Stomach smooth muscle (tissue), 2 donors: ENCODE data around the gene PAQR5.

ENCODE experiments used
- H3K27ac ChIP-seq: one replicate; pipeline ENCODE4 v1.7.0; 2013; ENCODE audit warnings: mild to moderate bottlenecking, low read length, inconsistent platforms
- H3K27me3 ChIP-seq, 2 donors: one replicate each; pipeline ENCODE4 v1.7.0; 2013; ENCODE audit warnings: low read length in 2 of 2; ENCODE audit not compliant: insufficient read depth in 2 of 2, control insufficient read depth in 1 of 2
- H3K36me3 ChIP-seq, 2 donors: one replicate each; pipeline ENCODE4 v1.7.0; 2013; ENCODE audit warnings: low read length in 2 of 2; ENCODE audit not compliant: control insufficient read depth in 2 of 2, insufficient read depth in 2 of 2
- H3K4me1 ChIP-seq: one replicate; pipeline ENCODE4 v1.7.0; 2013; ENCODE audit warnings: low read length; ENCODE audit not compliant: control insufficient read depth, insufficient read depth
- H3K4me3 ChIP-seq, 2 donors: one replicate each; pipeline ENCODE4 v1.7.0; 2013; ENCODE audit warnings: low read length in 2 of 2
- H3K9ac ChIP-seq, 2 donors: one replicate each; pipeline ENCODE4 v1.7.0; 2013; ENCODE audit warnings: low read length in 2 of 2, mild to moderate bottlenecking in 1 of 2
- H3K9me3 ChIP-seq, 2 donors: one replicate each; pipeline ENCODE4 v1.7.0; 2013; ENCODE audit warnings: low read length in 2 of 2; ENCODE audit not compliant: control insufficient read depth in 2 of 2
- donor health status: healthy.
- donor health status: Pancreatic carcinoma.

Gene PAQR5

DNA sequence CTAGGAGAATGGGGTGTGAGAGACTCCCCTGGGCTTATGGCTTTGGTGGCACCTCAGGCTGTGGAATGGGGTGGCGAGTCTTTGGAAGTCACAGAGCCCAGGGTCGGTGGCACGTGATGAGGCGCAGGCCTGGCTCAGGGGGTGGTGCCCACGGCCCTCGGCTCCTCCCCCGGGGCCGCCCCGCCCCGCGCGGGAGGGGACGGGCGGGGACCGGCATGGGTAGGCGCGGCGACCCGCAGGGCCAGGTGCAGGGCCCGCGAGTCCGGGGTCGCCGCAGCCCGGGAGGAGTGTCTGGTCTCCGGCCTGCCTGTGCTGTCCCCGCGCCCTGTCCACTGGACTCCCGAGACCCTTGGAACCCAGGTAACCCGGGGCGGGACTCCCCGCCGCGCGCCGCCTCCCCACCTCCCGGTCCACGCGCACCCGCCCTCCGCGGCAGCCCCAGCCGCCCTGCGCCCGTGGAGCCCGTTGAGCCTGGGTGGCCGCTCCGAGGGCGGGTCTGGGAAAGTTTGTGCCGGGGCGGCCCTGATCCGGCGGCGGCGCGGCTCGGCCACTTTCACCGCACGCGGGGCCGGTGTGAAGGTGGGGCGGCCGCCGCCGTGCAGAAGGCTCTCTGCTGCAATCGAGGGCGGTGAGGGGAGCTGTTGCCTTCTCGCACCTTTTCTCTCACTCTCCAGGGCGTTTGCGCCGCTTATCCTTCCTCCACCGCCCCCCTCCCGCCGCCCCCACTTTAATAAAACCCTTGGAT is at the start of gene PAQR5:
TSS of gene PAQR5 (plus strand) at position 216 of the 745 bp plus-strand sequence. CDS start 61,169 bp downstream, outside the sequence.
- H3K27ac ChIP-seq = no peak within 1 kb of the TSS

DNA sequence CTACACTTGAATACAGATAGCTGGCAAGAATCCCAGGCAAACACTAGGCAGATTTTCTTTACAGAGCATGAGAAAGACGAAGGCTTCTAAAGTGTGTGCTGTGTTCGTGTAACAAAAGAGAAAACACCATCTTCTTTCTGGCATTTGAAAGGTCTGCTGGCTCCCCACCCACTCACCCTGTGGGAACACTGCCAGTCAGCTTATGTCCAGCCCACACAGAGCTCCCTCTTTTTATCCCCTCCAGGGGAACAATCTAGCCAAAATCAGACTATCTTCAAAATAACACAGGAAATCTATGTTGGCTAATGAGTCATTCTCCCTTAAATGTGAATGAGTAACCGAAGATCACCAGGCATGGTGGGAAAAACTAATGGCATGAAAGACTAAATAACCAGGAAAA is 45.6 kb upstream of the PAQR5 start:
- no peak overlapping the region for H3K27ac ChIP-seq
- H3K27me3 ChIP-seq = no peaks in the 10 kb centered on the region
- H3K9ac ChIP-seq = no peak overlapping the region
- H3K4me1 ChIP-seq = no peaks in the 10 kb centered on the region
- no peaks in the 10 kb centered on the region for H3K9me3 ChIP-seq
- H3K4me3 ChIP-seq = no peak overlapping the region
- H3K36me3 ChIP-seq = peaks cover 0 to 3% of the 10 kb centered on the region in 2 donors

More for the DNA sequence above, at the start of gene PAQR5:
- Histone ChIP-seq H3K4me3 (peak within 1 kb of the TSS; percentile 25 to 52), H3K27me3 (peaks cover 22 to 39% of the 10 kb centered on the region in 2 donors), H3K4me1 (peaks cover 11% of the 10 kb centered on the region), H3K36me3 (no peaks in the 10 kb centered on the region), H3K9me3 (peaks cover 0 to 5% of the 10 kb centered on the region in 2 donors), H3K9ac (no peak within 1 kb of the TSS)

- no peak overlapping the region for H3K4me3 ChIP-seq
- no peak overlapping the region for H3K9ac ChIP-seq
- no peak overlapping the region for H3K27ac ChIP-seq
- no peaks in the 10 kb centered on the region for H3K4me1 ChIP-seq
- peaks cover 0 to 4% of the 10 kb centered on the region in 2 donors for H3K36me3 ChIP-seq
- H3K9me3 ChIP-seq = no peaks in the 10 kb centered on the region
- no peaks in the 10 kb centered on the region for H3K27me3 ChIP-seq
These were observed 33.3 kb upstream of the PAQR5 start for GRCh38 chr15:69265347-69265955.

GRCh38 chr15:69271217-69271616 is 27.5 kb upstream of the PAQR5 start:
- no peak overlapping the region for H3K4me3 ChIP-seq
- H3K27me3 ChIP-seq = no peaks in the 10 kb centered on the region
- H3K9me3 ChIP-seq = no peaks in the 10 kb centered on the region
- H3K27ac ChIP-seq = no peak overlapping the region
- H3K4me1 ChIP-seq = no peaks in the 10 kb centered on the region
- H3K36me3 ChIP-seq = peaks cover 0 to 4% of the 10 kb centered on the region in 2 donors
- H3K9ac ChIP-seq = no peak overlapping the region

- H3K9me3 ChIP-seq = no peaks in the 10 kb centered on the region
- H3K27me3 ChIP-seq = no peaks in the 10 kb centered on the region
- H3K36me3 ChIP-seq = peaks cover 0 to 4% of the 10 kb centered on the region in 2 donors
- H3K4me1 ChIP-seq = no peaks in the 10 kb centered on the region
- H3K27ac ChIP-seq = no peak overlapping the region
- H3K4me3 ChIP-seq = no peak overlapping the region
- no peak overlapping the region for H3K9ac ChIP-seq
These were observed 26.6 kb upstream of the PAQR5 start for GRCh38 chr15:69272139-69272538.

DNA sequence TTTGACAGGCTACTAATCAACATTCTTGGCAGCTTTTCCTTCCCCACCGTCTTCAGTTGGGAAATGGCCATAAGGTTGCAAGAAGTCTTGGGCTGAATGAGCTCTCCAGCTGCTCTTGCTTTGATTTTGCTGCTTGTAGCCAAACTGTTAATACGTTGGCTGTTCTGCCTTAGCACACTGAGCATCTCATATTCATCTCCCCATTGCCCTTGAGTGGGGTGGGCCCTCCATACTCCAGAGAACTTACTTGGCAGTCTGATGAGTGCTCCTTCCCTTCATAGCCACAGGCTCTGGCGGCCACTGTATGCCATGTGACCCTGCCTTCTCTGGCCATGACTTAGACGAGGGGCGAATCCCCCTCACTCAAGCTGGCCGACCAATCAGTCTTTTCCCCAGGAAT is 25.8 kb upstream of the PAQR5 start:
- Histone ChIP-seq H3K27me3 (peaks cover 0 to 2% of the 10 kb centered on the region in 2 donors), H3K36me3 (peaks cover 0 to 4% of the 10 kb centered on the region in 2 donors), H3K27ac (no peak overlapping the region), H3K9me3 (no peaks in the 10 kb centered on the region), H3K9ac (no peak overlapping the region), H3K4me3 (no peak overlapping the region), H3K4me1 (no peaks in the 10 kb centered on the region)

GRCh38 chr15:69275074-69275670 is 23.5 kb upstream of the PAQR5 start:
- H3K9me3 ChIP-seq = no peaks in the 10 kb centered on the region
- no peaks in the 10 kb centered on the region for H3K4me1 ChIP-seq
- H3K27ac ChIP-seq = no peak overlapping the region
- no peaks in the 10 kb centered on the region for H3K36me3 ChIP-seq
- no peak overlapping the region for H3K9ac ChIP-seq
- H3K4me3 ChIP-seq = no peak overlapping the region
- H3K27me3 ChIP-seq = peaks cover 0 to 2% of the 10 kb centered on the region in 2 donors

DNA sequence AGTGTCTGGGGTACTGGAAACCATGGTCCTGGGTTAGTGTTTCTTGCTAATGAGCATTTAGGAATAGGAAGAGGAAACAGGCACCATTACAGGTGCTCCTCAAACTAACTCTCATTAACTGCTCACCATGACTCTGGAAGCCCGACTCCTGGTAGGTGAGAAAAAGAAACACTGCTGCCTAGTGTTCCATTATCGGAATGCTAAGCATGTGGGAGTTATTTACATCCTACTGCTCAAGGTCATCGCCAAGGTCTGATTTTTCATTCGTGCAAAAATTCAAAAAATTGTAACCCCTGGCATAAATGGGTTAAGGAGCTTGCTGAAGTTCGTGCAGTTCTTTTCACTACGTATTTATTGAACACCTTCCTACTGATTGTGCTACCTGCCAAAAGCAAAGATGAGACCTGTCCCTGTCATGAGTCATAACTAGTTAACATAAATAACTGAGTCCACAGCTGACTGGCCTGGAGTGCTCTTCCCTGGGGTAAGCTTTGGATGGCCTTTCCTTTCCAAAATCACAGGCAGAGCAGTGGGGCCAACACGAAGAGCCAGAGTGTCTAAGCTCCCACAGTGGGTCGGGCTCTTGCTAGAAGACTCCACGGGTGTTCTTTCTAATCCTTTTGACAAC is 22.7 kb upstream of the PAQR5 start:
- H3K9ac ChIP-seq = no peak overlapping the region
- peaks cover 0 to 2% of the 10 kb centered on the region in 2 donors for H3K27me3 ChIP-seq
- H3K36me3 ChIP-seq = no peaks in the 10 kb centered on the region
- H3K27ac ChIP-seq = no peak overlapping the region
- no peaks in the 10 kb centered on the region for H3K9me3 ChIP-seq
- no peaks in the 10 kb centered on the region for H3K4me1 ChIP-seq
- H3K4me3 ChIP-seq = no peak overlapping the region

DNA sequence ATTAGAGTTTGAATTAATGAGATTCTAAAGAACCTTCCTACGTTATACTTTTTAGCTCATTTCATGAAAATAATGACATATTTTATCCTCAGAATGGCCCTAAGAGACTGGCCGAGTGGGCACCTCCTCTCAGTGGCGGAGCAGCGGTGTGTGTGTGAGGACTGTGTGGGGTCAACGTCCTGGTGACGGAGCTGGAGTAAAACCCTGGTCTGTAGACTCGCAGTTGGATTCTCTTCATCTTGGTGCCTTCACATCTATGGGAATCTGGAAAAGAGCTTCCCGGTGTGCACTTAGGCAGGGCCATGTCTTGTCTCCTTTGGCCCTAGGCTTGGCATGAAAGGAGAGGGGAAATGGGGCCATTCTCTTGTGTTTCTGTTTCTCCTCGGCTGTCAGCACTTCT is 21.4 kb upstream of the PAQR5 start:
- no peaks in the 10 kb centered on the region for H3K36me3 ChIP-seq
- no peak overlapping the region for H3K9ac ChIP-seq
- H3K27me3 ChIP-seq = peaks cover 0 to 2% of the 10 kb centered on the region in 2 donors
- no peak overlapping the region for H3K4me3 ChIP-seq
- no peaks in the 10 kb centered on the region for H3K4me1 ChIP-seq
- no peak overlapping the region for H3K27ac ChIP-seq
- no peaks in the 10 kb centered on the region for H3K9me3 ChIP-seq

DNA sequence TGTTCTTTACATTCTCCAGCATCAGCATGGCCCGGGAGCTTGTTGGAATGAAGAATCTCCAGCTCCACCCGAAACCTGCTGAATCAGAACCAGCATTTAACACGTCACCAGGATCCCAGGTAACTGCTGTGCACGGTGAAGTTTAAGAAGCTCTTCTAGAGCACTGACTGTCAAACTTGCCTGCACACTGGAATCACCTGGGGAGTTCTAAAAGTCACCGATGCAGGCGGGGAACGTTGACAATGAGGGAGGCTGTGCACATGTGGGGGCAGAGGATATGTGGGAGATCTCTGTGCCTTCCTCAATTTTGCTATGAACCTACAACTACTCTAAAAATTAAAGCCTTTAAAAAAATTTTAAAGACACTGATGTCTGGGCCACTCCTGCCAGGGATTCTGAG is 19.1 kb upstream of the PAQR5 start:
- H3K4me3 ChIP-seq = no peak overlapping the region
- H3K9me3 ChIP-seq = no peaks in the 10 kb centered on the region
- H3K9ac ChIP-seq = no peak overlapping the region
- H3K36me3 ChIP-seq = no peaks in the 10 kb centered on the region
- no peaks in the 10 kb centered on the region for H3K4me1 ChIP-seq
- no peak overlapping the region for H3K27ac ChIP-seq
- H3K27me3 ChIP-seq = peaks cover 0 to 2% of the 10 kb centered on the region in 2 donors
